GM19023 (cell line): ENCODE data around the gene SCAF1.

Experiments
- ATAC-seq: cut with Tn5 transposase; IDR thresholded peaks from one replicate; pipeline ENCODE4 v1.9.1; 2021; ENCODE audit warnings: mild to moderate bottlenecking, moderate library complexity; ENCODE audit not compliant: unreplicated experiment

SCAF1 gene

DNA sequence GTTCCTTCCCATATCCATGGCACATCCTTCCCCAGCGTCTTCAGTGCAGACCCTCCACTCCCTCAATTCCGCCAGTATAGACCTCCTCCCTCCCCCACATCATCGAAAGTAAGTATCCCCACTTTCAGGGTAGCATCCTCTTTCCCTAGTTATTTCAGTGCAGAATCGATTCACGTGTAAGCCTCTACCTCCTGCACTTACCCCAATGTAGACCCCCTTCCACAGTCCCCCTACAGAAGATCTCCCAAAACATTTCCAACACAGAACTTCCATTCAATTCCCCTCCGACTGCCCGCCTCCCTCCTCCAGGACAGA is 23.0 kb downstream of the SCAF1 start:
- ATAC-seq, result no peak

DNA sequence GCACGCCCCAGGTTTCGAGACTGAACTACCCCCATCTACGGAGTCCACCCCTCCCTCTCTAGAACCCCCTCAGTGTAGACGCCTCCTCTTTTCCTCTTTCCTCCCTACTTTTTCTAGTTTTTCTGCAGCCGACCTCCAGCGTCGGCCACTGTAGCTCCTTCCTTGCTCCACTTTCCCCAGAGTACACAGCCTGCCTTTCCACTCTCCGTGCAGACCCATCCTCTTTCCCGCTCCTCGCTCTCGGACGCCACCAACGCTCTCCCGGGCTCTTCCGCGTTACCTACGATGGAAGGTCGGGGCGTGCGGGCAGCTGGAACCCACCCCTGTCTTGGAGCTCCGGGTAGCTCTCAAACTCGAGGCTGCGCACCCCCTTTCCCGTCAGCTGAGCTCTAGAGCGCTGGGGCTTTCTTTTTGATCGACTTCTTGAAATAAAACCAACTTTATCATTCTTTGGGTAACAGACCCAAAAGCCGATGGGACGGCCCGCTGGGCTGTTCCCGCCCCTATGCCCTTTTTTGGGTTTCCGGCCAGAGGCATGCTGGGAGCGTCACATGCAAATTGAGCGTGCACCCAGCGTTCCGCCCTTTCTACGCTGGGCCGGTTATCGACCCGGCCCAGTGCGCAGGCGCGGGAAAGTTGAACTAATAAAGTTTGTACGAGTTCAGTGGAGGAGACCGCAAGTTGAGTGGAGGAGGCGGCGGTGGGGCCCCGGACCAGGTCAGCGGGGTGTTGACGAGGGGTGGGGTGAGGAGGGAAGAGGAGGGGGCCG is 23.5 kb downstream of the SCAF1 start, which contains the start of the genes BCL2L12 and IRF3:
Gene BCL2L12 (plus strand): TSS at position 583 of the 769 bp plus-strand sequence. CDS start 760 bp downstream, outside the sequence.
Gene IRF3 (minus strand): TSS at position 507 of the 769 bp plus-strand sequence. CDS start 1,019 bp downstream, outside the sequence.
- ATAC-seq, result peak; percentile 82

- no peak for ATAC-seq
Measured at GRCh38 chr19:49666120-49666444, 24.1 kb downstream of the SCAF1 start.

DNA sequence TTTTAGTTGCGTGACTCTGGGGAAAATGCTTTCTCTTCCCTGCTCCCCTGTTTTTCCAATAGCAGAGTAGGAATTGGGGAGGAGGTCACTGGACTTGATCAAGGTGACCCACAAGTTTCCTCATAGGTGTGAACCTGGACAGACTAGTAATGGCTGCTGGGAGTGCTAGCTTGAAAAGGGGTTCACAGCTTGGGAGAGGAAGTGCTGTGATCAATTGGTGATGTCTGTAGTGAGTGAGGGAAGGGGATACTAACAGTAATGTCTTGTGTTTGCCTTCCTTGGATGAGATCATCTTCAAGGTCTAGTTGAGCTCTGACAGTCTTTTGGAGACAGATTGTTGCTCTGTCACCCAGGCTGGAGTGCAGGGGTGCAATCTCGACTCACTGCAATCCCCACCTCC is 25.5 kb downstream of the SCAF1 start:
- ATAC-seq, result no peak

GRCh38 chr19:49669516-49669915 is 27.5 kb downstream of the SCAF1 start:
- ATAC-seq, result no peak

GRCh38 chr19:49672131-49672919 is 30.3 kb downstream of the SCAF1 start:
- no peak for ATAC-seq

- ATAC-seq, result no peak
Measured at GRCh38 chr19:49676136-49676783, 34.3 kb downstream of the SCAF1 start.

- peak; percentile 69 for ATAC-seq
Measured at GRCh38 chr19:49676784-49677230, 34.8 kb downstream of the SCAF1 start.

DNA sequence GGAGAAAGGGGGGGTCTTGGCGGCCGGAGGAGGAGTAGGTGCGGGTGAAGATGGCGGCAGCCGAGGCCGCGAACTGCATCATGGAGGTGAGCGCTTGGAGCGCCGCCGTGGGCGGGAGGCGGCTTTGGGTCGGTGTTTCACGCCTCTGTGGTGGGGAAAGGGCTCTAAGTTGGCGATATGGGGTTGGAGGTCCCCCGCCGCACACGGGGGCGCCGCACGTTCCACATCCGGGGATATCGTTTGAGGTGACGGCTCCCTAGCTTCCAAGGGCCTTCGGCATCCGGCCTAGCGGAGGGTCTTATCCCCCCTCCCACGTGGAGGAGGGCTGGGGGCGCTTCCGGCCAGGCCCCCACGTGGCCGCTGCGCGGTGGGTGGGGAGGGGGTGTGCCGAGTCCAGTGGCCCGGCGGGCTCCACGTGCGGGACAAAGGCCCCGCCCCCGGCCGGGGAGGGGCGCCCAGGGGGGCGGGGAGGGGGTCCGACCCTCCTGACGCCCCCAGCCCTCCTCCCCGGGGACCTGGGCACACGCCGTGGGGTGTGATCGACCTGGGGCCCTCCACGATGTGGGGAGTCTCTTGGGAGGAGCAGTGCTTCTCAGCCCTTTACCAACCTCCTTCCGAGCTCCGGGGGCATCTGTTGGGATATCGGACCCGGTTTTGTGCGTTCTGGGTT is 35.4 kb downstream of the SCAF1 start, which contains the start of gene PRMT1:
Gene PRMT1 (plus strand): TSS at position 41 of the 670 bp plus-strand sequence. CDS start 10 bp downstream, at position 51.
- ATAC-seq, result no peak

- no peak for ATAC-seq
Measured at GRCh38 chr19:49677901-49678674, 36.1 kb downstream of the SCAF1 start.

- no peak for ATAC-seq
Measured at GRCh38 chr19:49678985-49679770, 37.2 kb downstream of the SCAF1 start.

- no peak for ATAC-seq
Measured at GRCh38 chr19:49679771-49680413, 37.9 kb downstream of the SCAF1 start.

DNA sequence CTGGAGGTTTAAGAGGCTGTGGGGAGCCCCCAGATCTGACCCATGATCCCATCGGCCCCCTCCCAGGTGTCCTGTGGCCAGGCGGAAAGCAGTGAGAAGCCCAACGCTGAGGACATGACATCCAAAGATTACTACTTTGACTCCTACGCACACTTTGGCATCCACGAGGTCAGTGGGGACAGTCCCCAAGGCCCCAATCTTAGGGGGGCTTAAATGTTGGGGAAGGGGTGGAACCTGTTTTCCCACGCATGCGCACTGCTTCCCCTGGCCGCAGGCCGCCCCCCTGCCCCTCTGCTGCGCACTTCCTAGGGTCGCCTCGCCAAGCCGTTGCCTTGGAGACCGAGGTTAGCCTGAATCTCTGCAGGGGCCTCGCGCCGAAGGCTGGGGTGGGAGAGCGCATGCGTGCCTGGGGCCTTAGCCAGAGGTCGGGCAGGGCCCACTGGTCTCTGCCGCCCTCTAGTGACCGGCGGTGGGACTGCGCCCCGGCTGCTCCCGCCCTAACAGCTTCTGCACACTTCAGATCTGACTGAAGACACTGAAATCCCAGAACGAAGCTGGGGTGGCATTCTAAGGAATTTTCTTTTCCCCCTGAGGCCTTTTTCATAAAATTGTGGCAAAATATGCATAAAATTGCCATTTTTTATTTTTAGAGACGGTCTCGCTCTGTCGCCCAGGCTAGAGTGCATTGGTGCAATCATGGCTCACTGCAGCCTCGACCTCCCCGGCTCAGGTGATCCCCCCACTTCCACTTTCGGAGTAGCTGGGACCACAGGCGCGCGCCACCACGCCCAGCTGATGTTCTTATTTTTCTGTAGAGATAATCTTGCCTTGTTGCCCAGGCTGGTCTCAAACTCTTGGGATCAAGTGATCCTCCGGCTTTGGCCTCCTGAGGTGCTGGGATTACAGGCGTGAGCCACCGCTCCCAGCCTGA is 38.7 kb downstream of the SCAF1 start:
- ATAC-seq, result no peak

- ATAC-seq, result no peak
Measured at GRCh38 chr19:49681830-49682229, 39.8 kb downstream of the SCAF1 start.

- ATAC-seq, result no peak
Measured at GRCh38 chr19:49682274-49682673, 40.3 kb downstream of the SCAF1 start.

GRCh38 chr19:49683814-49684250 is 41.8 kb downstream of the SCAF1 start:
- no peak for ATAC-seq

- ATAC-seq, result no peak
Measured at GRCh38 chr19:49684251-49684982, 42.4 kb downstream of the SCAF1 start.
